GM21723 (cell line): ENCODE data around the gene CSF2.
A peak's percentile ranks its signal among the peaks of the same experiment; 100 is the strongest.

Source experiments
- ATAC-seq: cut with Tn5 transposase; IDR thresholded peaks from one replicate; pipeline ENCODE4 v1.9.1; 2021; ENCODE audit warnings: mild to moderate bottlenecking, moderate library complexity; ENCODE audit not compliant: unreplicated experiment

CSF2 gene

GRCh38 chr5:132073231-132074013, at the start of gene CSF2:
Gene CSF2 (plus strand): TSS chr5:132073789. CDS start chr5:132073824, 35 bp downstream.
- no peak for ATAC-seq

- ATAC-seq, result no peak
Observed at GRCh38 chr5:132024117-132024435, 49.5 kb upstream of the CSF2 start.

- ATAC-seq, result no peak
Observed at GRCh38 chr5:132024789-132025402, 48.7 kb upstream of the CSF2 start.

- ATAC-seq, result no peak
Observed at GRCh38 chr5:132025403-132025971, 48.1 kb upstream of the CSF2 start.

- no peak for ATAC-seq
Observed at GRCh38 chr5:132026516-132027008, 47.0 kb upstream of the CSF2 start.

DNA sequence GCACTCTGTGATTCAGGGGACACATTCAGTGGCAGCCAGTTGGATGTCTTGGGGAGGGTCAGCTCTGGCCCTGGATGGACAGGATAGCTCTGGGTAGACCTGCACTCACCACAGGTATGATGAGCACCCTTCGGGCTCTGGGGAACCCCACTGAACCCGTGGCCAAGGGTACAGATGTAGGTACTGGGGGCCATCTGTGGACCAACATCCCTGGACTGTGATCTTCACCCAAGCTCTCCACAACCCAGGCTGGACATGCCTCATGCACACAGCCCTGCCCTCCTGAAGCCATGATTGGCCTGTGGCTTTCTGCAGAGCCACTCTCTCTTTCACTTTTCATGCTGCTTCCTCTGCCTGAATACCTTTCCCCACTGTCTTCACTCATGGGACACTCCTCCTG, 46.6 kb upstream of the CSF2 start:
- ATAC-seq, result peak; percentile 48

GRCh38 chr5:132029609-132030330, 43.8 kb upstream of the CSF2 start:
- no peak for ATAC-seq

- ATAC-seq, result no peak
Observed at GRCh38 chr5:132030610-132031009, 43.0 kb upstream of the CSF2 start.

DNA sequence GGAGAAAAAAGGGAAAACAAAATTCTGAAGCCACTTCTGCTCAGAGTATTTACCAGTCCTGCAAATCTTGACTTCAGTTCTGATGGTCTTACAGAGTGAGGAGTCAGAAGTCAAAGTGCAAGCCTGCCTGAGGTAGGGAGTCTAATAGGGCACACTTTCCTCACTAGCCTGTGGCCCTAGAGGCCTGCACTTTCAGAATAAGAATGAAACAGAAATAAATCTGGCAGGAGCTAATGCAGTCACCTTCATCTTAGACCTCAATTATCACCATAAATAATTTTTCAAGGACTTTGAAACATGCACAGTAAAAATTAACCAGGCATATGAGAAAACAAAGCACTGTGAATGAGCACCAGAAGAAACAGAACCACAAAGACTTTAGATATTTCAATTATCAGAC, 41.4 kb upstream of the CSF2 start:
- no peak for ATAC-seq

DNA sequence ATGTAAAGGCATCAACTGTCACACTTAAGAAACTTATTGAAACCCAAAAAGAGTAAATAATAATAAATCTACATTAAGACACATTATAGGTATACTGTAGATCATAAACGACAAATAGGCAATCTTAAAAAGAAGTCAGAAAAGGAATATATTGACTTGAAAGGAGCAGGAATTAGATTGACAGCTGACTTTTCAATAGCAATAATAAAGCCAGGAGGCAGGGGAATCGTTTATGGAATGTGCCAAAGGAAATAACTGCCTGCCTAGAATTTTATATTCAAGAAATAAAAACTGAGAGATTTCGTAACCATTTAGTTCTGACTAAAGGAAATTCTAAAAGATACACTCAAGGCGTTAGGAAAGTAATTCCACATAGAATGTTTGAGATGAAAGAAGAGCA, 40.5 kb upstream of the CSF2 start:
- no peak for ATAC-seq

DNA sequence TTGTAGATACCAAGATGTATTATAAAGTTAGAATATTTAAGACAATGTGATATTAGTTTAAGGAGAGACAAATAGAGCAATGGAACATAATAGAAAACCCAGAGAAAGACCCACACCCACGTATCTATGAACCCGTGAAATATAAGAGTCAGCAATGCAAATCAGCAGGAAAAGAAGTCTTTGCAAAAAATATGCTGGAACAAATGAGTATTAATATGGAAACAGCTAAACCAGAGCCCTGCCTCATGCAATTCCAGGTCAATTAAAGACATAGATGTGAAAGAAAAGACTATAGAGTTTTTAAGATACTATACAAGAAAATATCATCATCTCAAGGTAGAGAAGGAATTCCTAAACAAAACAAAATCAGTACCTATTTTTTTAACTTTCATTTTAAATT, 36.2 kb upstream of the CSF2 start:
- no peak for ATAC-seq

- no peak for ATAC-seq
Observed at GRCh38 chr5:132044207-132044606, 29.4 kb upstream of the CSF2 start.

DNA sequence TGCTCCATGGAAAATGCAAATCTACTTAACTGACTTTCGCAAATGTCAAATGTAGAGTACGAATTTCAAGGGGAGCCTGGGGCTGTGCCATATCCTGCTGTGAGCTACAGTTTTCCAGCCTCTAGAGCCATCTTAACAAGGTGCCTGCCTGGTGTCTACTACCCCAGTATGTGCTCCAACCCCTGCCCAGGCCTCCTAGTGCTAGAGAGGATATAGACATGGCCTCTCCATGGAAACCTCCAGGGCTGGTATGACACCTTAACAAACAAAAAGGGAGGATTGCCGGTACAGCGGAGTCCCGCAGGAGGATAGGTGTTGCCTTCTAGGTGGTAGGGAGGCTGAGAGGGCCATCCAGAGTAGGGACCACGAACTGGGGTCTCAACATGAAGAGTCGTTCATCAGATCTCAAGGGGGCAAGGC, 26.7 kb upstream of the CSF2 start:
- ATAC-seq, result no peak

GRCh38 chr5:132049093-132049492, 24.5 kb upstream of the CSF2 start:
- ATAC-seq, result no peak

GRCh38 chr5:132049559-132049958, 24.0 kb upstream of the CSF2 start:
- no peak for ATAC-seq

- ATAC-seq, result no peak
Observed at GRCh38 chr5:132050136-132050535, 23.5 kb upstream of the CSF2 start.

DNA sequence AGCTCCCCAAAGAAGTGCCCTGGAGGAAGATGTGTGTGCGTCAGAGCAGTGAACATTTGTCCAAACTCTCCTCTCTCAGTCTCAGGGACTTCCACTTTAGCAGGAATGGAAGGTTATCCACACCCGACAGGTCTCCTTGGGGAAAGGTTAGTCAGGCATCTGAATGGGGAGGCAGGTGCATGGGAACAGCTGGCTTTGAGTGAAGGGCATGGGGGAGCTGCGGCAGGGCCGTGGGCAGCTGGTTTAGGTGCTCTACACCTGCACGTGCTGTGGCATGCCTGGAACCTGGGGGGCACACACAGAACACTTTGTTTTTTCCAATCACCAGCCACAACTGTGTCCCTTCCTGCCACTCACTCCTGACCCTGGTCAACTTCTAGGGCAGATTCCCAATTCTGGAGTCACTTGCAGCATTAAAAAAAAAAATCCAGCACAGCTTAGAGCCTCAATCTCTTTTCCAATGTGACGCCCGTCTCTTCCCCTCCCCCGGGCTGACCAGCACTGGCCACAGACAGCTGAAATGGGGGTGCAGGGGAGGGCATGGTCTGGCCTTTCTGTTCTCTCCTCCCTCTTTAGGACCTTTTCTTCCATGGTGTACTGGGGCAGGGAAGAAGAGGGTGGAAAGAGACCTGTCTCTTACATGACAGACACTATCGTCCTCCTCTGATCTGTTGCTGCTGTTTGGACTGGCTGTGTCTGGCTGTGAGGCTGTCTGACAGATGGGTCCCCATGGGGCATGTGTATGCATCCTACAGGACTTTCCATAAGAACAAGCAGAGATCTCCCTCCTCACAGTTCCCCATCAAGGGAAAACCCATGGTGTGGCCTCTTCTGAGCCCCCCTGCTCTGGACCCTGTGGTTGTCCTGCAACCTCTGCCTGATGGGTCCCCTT, 22.7 kb upstream of the CSF2 start:
- no peak for ATAC-seq

- no peak for ATAC-seq
Observed at GRCh38 chr5:132052520-132052919, 21.1 kb upstream of the CSF2 start.

DNA sequence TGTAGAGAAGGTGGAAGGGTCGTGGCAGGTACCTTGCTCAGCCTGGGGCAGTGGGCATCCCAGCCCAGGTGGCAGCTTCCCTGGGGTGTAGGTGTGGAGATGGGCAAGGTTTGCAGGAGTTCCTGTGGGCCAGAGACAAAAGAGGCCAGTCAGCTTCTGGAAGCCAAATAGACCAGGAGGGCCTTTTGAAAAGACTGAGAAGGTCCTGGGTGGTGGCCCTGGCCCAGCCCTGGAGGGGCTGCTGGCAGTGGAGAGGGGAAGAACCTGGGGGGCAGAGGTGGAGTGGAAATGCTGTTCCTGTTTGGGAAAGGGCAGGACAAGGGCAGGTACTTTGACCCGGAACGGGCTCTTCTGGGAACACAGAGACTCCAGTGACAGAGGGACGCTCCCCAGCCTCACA, 20.1 kb upstream of the CSF2 start:
- no peak for ATAC-seq

DNA sequence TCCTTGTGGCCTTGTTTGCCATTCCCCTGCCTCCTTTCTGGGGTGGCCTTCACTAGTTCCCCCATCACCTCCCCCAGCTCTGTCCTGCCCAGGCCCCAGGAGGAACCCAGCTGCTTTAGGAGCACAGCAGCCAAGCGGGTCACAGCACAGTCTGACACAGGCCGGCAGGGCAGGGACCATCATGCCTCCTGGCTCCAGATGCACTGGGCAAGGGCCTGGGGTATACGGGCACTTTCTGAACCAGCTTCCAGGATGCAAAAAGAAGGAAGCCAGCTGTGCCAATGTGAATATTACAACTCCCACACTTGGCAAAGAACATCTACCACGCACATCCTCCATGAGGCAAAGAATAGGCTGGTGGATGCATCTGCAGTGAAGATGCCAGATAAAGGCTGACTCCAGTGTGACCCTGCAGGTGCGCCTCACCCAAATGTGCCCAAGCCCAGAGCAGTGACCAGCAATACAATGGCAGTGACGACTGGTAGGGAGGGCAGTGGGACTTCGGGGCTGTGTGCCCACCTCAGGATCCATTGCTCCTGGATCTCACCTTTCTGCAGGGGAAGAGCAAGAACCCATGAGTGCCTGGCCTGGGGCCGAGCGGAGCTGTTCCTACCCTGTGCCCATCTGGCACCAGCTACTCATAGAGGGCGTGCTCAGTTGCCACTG, 19.4 kb upstream of the CSF2 start:
- no peak for ATAC-seq
